NK-92 (cell line): ENCODE measurements around the gene RUNX1.

ENCODE experiments used
- DNase-seq: peaks from one replicate; lab custom pipeline; 2025; ENCODE audit not compliant: unreplicated experiment; lab: John Stamatoyannopoulos, UW

RUNX1 gene

DNA sequence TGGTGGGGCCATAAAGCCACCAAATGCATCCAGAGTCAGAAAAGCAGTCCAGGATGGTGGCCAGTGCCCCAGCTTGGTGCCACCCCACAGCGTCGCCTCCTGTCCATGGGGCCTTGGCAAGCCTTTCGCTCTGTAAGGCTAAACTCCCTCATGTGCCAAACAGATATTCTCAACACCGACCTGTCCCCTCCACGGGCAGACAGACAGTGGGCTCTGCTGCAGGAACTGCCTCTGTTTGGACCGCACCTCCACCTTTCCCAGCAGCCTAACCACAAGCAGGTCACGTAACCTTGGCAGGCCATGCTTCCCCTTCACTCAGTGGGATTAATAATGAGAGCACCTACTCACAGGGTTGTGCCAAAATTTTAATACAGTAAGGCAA, 11.7 kb downstream of the RUNX1 start:
- DNase-seq, result no peak

DNA sequence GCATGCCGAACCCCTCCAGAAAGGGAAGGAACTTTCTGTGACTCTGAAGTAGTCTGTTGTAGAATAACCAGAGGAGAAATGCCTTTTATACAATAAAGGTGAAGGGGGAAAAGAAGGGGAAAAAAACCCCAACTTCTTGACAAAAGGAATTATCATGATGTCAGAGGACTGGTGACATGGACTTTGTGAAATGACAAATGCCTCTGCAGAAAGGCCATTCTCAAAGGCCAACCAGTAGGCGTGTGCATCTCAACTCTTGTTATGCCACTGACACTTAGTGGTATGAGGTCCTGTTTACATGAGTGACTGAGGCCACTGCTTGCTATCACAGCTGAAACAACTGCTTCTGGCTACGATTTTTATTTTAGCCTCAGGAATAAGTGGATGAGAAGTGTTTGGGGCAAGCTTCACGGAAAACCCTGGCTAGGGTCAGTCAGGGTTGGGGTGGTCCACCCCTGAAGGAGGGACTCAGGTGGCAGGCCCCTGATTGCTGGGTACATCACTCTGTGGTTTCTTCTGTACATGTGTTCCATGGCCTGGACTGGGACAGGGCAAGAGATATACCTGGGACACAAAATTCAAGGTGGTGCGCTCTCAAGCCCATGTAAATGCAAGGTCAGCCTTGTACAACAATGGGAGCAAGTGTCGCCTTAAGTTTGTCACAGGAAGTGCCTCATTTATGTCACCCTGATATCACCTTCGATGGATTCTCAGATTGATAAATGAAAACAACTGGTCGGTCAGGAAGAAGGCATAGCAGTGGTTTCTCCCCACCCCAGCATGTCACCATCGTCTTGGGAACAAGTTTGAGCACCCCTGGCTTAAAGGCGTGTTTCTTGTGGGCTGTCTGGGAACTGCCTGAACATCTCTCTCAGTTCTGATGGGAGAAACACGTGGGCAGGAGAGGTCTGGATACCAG, 12.4 kb downstream of the RUNX1 start:
- no peak for DNase-seq

DNA sequence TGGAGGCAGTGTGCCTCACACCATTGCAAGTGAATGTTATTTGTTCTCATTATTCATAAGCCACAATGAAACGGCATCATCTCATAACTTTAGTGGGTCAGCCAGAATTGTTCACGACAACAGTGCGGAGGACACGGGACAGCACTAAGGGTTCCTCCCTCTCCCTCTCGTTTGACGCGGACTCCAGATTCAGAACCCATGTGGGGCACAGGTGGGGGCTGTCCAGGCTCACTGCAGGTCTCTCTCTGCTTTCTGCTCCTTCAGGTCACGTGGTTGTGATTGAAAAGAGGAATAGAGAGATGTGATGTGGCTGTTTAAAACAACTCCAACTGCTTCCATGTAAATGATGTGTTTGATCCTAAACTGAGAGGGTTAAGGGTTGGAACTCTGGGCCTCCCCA, 13.5 kb downstream of the RUNX1 start:
- DNase-seq, result no peak

DNA sequence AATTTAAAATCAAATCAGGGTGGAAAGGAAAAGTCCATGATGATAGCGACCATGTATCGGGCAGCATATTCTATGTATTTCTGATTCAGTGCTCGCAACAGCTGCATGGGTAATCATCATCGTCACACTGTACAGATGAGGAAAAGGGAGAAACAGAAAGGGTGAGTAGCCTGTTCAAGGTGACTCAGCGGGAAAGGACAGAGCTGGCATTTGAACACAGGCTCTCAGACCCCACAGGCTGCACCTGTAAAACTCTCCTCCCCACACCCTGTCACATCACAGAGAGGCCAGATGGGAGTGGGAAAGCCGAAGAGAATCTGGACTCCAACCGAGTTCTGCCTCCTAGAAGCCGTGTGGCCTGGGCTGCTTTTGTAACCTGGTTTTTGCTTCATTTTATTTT, 14.0 kb downstream of the RUNX1 start:
- no peak for DNase-seq

DNA sequence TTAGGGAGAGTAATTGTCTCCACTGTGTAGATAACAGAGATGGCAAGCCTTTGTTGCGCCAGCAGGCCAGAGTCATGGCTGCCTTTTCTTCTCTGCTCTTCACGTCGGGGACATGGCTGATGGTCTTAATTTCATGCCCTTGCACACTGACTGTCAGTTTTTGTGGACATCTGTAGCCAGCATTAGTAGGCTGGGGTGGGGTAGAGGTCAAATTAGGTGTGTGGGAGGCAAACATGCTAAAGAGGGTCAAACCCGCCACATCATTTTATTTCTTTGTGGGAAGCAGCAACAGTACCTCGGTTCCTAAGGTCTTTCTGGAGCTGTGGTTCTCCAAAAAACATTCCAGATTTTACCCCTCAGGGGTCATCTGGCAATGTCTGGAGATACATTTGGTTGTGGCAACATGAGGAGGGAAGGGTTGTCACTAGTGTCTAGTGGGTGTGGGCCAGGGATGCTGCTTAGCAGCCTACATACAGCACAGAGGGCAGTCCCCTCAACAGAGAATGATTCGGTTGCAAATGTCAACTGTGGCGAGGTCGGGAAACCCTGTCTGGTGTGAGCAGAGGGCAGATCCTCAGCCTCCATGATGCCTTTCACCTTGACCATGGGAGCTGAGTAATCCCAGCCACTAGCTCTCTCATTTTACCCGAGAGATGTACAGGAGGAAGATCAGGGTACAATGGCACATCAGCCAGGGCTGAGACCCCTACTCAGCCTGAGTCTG, 14.7 kb downstream of the RUNX1 start:
- DNase-seq, result no peak

DNA sequence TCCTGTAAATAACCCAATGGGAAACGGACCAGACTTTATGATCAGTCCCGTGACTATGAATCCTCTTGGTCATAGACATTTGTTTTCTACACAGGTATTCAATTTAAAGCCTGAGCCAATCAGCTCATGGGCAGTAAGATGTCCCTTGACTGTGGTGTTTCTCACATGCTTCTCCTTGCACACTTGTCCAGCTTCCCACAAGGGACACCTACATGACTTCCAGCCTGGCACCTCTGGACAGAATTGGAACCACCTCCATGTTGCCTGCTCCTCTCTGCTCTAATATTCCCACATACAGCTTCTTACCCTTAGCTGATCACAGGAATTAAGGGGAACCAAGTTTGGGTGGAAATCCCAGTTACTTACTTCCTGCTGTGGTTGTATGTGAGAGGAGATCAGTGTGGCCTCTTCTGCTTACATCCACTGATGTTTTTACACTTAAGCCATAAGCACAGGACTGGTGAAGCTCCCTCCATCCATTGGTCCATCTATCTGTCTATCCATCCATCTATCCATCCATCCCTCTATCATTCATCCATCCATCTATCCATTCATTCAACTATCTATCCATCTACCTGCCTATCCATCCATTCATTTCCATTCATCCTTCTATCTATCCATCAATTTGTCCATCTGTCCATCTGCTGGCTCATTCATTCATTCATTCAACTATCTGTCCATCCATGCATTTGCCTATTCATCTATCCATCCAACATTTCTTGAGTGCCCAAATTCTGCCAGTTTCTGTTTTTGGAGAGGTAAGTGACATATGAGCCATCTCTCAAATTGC, 16.4 kb downstream of the RUNX1 start:
- no peak for DNase-seq

DNA sequence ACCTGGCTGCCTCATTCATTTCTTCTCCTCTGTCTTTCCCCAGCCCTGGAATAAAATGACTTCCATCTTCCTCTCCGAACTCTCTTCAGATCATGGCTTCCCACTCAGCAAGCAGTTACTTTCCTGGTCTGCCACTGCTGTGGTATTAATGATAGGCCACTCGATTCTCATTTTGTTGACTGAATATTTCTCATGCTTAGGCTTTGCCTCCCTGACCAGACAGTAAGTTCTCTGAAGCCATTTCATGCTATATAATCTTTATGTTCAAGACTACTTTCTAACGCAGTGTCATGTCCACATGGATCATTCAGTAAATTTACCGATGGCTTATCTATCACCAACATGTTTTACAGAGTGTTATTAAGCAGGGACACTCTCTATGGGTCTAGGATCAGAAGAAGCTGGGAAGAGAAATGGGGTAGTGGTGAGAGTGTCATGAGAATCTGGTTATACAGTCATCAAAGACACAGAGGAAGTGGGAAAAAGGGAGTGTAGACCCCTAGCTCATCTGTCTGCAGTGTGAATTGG, 20.6 kb downstream of the RUNX1 start:
- DNase-seq, result no peak

DNA sequence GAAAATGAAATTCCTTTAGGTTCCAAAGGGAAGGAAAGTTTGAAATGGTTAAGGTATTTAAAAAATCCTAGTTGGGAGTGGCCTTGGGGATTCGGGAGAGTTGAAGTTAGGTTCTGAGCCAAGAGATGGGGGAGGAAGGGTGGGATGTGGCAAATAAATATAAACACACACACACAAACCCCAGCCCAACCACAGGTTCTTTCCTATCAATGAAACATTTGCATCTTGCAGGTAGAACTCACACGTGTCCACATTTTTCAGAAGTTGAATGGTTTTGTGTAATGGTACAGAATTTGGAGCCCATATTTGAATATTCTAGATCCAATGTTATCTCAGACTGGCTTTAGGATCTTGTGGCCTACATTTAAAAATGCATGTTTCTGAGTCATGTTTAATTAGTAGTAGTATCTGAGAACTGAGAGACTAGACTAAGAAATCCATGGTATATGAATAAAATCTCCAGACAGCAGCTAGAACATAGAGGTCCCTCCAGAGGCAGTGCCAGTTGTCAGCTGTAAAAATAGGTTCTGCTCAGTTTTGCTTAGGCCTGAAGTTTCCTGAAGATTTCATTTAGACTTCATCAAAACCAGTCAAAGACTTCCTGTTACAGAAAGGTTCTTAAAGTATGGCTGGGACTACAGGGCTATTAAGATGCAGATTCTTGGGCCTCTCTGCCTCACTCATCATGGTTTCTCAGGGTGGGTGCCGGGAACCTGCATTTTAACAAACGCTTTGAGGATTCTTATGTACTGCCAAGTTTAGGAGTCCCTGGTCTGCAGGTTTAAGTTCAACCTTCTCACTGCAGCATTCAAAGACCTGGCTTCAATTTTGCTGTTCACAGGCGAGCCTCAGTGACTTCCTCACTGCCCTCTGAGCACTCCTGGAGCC, 21.3 kb downstream of the RUNX1 start:
- no peak for DNase-seq

DNA sequence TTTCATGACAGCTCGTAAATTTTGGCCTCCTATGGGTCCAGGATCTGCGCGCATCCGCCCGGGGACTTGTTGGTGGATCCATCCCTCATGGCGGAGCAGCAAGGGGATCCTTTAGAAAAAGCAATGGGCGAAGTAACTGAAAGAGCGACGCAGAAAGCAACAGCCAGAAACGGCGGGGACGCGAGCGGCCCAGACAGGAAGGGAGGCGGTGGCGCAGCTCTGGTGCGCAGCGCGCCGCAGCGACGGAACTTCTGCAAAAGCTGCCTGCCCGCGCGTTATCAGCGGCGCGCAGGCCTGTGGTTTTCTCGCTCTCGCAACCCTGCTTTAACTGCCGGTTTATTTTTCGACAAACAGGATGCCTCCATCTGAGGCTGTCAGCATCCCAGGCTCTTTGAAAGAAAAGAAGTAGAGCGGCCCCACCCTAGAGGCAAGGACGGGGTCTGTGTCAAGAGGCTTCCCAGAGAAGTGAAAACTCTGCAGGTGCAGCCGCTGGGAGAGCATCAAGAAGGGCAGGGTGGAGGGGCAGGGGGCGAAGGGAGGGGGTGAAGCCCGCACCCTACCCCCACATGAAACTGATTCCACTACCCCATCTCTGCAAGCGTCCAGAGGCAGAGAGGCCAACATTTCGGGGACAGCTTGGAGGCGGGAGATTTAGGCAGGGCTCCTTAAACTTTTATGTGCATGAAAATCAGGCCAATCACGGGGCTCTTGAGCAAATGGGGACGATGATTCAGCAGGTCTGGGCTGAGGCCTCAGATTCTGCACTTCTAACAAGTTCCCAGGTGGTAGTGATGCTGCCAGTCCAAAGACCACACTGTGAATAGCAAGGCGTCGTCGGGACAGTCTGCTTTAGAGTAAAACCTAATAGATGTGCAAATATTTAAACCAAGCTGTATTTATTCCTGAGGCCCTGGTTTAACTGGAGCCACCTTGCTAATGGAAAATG, 22.2 kb downstream of the RUNX1 start:
- DNase-seq, result peak; percentile 38

DNA sequence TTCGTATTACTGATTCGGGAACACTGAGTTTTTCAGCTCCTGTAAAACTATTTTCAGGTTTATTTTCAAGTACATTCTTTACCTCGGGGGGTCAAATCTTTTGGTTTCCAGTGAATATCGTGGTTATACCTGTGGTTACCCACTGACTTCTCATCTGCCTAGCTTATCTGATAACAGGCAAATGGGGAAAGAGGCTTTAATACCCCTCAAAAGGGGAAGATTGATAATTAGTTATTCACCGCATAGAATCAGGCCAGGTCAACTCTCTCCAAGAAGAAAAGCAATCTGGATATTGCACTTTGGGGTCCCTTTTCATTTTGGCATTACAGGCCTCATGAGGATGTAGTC, 23.0 kb downstream of the RUNX1 start:
- DNase-seq, result no peak

DNA sequence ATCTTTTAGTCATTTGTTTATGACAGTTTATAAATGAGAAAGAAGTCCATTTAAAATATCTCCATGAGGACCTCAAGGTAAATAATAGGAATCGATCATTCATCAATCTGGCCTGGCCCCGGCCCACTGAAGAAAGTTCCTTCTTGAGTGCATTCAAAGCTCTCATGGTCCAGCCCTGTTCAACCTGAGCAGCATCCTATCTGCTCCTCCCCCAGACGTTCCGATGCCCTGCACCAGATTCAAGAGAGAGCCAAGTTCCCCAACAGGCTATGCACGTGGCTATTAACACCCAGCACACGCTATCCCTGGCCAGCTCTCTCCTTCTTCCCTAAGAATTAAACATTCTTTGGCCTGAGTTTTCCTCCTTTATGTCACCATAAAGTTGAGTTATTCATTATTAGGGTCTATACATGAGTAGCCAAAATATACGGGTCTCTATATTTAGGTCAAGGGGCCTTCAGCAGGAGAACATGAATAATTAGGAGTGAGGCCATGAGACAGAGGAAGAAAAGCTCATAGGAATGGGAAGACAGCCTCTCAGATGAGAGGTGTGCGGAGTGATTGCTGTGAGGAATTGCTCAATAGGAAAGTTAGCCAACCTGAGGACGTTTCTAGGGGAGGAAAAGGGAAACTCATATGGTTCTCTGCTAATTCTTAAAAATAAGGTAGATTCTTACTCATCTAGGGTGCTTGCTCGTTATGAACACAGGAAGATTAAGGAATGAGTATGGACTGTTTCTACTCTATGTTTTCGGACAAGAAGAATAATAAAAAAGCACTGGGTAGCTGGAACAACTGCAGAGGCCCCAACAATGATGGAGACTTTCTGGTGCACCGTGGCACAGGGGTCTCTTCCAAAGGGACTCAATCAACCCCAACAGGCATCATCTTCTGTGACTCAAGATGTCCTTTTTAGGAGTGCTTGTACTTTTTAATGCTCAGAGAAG, 23.6 kb downstream of the RUNX1 start:
- DNase-seq, result no peak

DNA sequence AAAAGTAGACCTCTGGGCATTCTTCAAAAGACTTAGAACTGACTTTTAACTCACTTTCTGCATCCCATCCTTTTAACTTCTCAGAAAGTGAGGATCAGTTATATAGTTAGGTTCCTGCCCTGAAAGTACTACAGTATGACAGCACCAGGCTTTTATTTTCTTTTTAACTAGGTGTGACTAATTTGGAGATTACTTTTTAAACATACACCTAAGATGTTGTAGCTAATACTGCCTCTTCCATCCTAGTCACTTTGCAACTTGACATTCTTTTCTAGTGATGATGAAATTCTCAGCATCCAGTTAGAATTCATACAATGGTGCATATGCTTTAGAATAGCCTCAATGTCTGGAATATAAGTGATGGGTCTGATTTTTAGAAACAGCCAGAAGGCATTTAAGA, 24.6 kb downstream of the RUNX1 start:
- no peak for DNase-seq

DNA sequence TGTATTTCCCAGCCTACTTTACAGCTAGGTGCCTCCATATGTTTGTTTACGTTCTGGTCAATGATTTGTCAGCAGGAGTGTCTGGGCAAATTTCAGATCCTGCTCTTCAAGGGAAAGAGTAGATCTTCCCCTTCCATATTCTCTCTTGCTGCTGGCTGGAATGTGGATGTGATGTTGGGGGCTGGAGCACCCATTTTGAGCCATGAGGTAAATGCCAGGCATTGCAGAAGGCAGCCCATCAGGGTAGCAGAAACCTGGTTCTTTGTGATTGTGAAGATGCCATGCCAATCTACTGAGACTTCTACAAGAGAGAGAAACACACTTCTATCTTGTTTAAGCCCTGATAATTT, 25.1 kb downstream of the RUNX1 start:
- DNase-seq, result no peak

DNA sequence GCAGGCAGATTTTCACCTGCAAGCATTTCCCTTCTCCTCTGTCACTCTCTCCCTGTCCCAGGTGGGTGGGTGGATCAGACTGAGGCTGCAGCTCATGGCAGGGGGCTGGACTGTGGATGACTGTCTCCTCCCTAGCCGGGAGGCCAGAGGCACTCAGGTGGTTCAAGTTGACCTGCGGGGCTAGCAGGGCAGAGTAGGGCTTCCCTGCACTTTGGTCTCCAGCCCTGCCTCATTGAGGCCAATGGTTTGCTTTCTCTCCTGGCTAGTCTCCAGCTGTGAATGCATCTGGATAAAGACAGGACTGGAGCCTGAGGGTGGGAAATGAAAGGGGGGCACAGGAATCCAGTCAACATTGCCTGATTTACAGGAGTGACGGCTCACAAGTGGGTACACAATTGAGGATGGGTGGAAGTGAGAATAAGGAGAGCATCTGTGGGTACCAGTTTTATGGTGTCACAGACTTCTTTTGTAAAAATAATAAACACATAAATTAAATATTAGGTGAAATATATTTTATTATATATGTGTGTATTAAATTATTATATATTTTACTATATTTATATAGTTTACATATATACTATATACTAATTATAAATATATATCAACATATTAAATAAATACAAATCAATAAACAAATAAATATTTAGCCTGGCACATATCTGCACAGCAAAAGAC, 25.6 kb downstream of the RUNX1 start:
- no peak for DNase-seq

DNA sequence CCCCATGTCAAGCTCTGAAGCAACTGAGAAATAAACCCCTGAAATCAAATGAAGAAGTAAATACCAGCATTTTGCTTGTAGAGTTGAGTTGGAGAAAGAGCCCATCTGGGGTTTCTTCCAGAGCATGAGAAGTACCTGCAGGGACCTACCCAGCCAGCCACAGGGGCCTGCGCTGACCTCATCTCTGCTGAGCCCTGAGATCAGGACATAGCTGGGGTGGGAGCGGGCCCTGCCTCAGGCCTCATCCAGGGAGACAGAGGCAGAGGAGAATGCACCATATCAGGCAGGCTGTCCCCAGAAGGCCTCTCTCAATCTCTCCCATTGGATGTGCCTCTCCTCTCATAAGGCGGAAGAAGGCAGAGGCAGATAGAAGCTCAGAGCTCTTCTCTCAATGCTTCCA, 27.6 kb downstream of the RUNX1 start:
- no peak for DNase-seq

DNA sequence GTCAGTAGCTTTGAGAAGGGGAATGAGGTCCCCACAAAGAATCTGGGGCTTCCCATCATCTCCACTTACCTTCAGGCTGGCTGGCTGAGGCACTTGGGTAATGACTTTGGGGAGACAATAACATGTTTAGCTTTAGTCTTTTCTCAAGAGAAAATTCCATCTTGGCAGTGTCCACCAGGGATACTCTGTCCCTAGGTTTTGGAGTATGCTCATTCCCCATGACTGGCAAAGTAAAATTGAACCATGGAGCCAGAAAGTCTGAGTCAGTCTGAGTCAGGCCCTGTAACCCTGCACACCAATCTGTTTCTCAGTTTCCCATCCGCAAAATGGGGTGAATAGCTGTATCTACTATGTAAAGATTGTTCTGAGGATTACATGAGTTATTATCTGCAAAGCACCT, 28.2 kb downstream of the RUNX1 start:
- no peak for DNase-seq

DNA sequence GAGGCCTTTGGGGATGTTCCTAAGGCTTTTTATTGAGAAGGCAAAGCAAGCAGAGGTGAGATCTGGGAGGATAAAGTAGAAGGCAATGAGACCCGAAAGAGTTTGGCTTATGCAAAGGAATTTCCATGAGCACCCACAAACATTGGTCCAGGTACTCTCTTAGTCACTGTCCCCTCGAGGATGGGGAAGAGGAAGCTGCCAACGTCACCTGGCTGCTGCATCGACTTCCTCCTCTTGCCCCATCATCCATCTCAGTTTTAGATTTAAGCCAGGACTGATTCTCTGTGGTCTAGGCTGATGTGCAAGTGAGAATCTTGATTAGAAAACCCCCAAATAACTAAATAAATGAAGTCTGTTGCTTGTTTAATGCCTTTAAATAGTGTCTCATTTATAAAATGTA, 28.7 kb downstream of the RUNX1 start:
- DNase-seq, result no peak

DNA sequence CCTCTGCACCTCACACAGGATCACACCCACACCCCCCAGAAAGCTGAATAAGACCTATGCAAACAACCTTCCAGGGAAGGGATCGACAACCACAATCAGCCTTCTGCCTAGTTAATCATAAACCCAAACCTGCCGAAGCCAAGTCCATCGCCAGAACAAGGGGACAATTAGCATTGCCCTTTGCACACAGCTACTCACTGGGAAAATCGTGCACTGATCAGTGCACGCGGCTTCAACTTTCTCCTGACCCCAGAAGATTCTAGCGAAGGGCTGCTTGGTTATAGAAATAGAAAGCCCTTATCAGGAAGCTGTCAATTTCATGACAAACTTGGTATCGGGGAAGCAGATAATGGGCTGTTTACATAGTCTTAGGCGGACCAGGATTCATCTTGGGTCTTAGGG, 29.5 kb downstream of the RUNX1 start:
- DNase-seq, result no peak
